Measurements from ENCODE around the gene SERPIND1. TPM values are rescaled to one million over a fixed set of nuclear protein-coding genes. Genes with fewer than 3 reads are reported as not detected.

The SERPIND1 gene
- total RNA-seq, 1 experiment from 2014 or later, result 0.19 TPM

- Histone ChIP-seq H3K9me3 (ENCODE audit: low read depth, low read length, poor library complexity, severe bottlenecking) (no peaks in the 10 kb centered on the region), H3K36me3 (ENCODE audit: insufficient read depth, low read length, poor library complexity, severe bottlenecking) (no peaks in the 10 kb centered on the region), H3K4me1 (ENCODE audit: insufficient read depth, low read length, poor library complexity, severe bottlenecking) (peaks cover 11% of the 10 kb centered on the region), H3K27ac (ENCODE audit: low read depth, low read length, poor library complexity, severe bottlenecking) (no peak overlapping the region), H3K27me3 (replicated peaks; ENCODE audit: insufficient read depth, low read depth, low read length, poor library complexity) (no peaks in the 10 kb centered on the region), H3K4me3 (ENCODE audit: low read depth, low read length, poor library complexity, severe bottlenecking) (no peak overlapping the region)
- BruUV-seq (replicated peaks), result no TSS peak
- no peak for DNase-seq (ENCODE audit: low spot score)
- CTCF ChIA-PET, result no interaction called here
- TF ChIP-seq EZH2 (IDR thresholded peaks at IDR 0.05; ENCODE audit: borderline replicate concordance, low read depth, low read length, poor library complexity, severe bottlenecking) (no peak), CTCF (conservative IDR thresholded peaks at IDR 0.05; ENCODE audit: low read depth, low read length) (no peak)
- intact Hi-C loops (cut with micrococcal nuclease; ENCODE audit: unreplicated experiment), result no loop called here
- POLR2A ChIA-PET (ENCODE audit: low non-redundant PET), result no interaction called here
These were observed 11.5 kb downstream of the SERPIND1 start for GRCh38 chr22:20785415-20785814.

GRCh38 chr22:20786048-20786447, 12.1 kb downstream of the SERPIND1 start:
- BruUV-seq (replicated peaks), result no TSS peak
- no peak for DNase-seq (ENCODE audit: low spot score)
- intact Hi-C loops (cut with micrococcal nuclease; ENCODE audit: unreplicated experiment), result no loop called here
- Histone ChIP-seq H3K27ac (ENCODE audit: low read depth, low read length, poor library complexity, severe bottlenecking) (no peak overlapping the region), H3K4me3 (ENCODE audit: low read depth, low read length, poor library complexity, severe bottlenecking) (no peak overlapping the region), H3K27me3 (replicated peaks; ENCODE audit: insufficient read depth, low read depth, low read length, poor library complexity) (no peaks in the 10 kb centered on the region), H3K4me1 (ENCODE audit: insufficient read depth, low read length, poor library complexity, severe bottlenecking) (peaks cover 11% of the 10 kb centered on the region), H3K36me3 (ENCODE audit: insufficient read depth, low read length, poor library complexity, severe bottlenecking) (no peaks in the 10 kb centered on the region), H3K9me3 (ENCODE audit: low read depth, low read length, poor library complexity, severe bottlenecking) (no peaks in the 10 kb centered on the region)
- POLR2A ChIA-PET (ENCODE audit: low non-redundant PET), result no interaction called here
- no peak for TF ChIP-seq EZH2 (IDR thresholded peaks at IDR 0.05; ENCODE audit: borderline replicate concordance, low read depth, low read length, poor library complexity, severe bottlenecking)
- no peak for TF ChIP-seq CTCF (conservative IDR thresholded peaks at IDR 0.05; ENCODE audit: low read depth, low read length)
- CTCF ChIA-PET, result no interaction called here

GRCh38 chr22:20786536-20786979, 12.6 kb downstream of the SERPIND1 start:
- BruUV-seq (replicated peaks), result no TSS peak
- no peak for DNase-seq (ENCODE audit: low spot score)
- Histone ChIP-seq H3K36me3 (ENCODE audit: insufficient read depth, low read length, poor library complexity, severe bottlenecking) (no peaks in the 10 kb centered on the region), H3K9me3 (ENCODE audit: low read depth, low read length, poor library complexity, severe bottlenecking) (no peaks in the 10 kb centered on the region), H3K4me3 (ENCODE audit: low read depth, low read length, poor library complexity, severe bottlenecking) (no peak overlapping the region), H3K27me3 (replicated peaks; ENCODE audit: insufficient read depth, low read depth, low read length, poor library complexity) (no peaks in the 10 kb centered on the region), H3K4me1 (ENCODE audit: insufficient read depth, low read length, poor library complexity, severe bottlenecking) (peaks cover 11% of the 10 kb centered on the region), H3K27ac (ENCODE audit: low read depth, low read length, poor library complexity, severe bottlenecking) (no peak overlapping the region)
- ChIA-PET POLR2A (ENCODE audit: low non-redundant PET) (no interaction called here), CTCF (no interaction called here)
- intact Hi-C loops (cut with micrococcal nuclease; ENCODE audit: unreplicated experiment), result no loop called here
- TF ChIP-seq EZH2 (IDR thresholded peaks at IDR 0.05; ENCODE audit: borderline replicate concordance, low read depth, low read length, poor library complexity, severe bottlenecking) (no peak), CTCF (conservative IDR thresholded peaks at IDR 0.05; ENCODE audit: low read depth, low read length) (no peak)
